ENCODE measurements around the gene S100A12.

GRCh38 chr1:153395136-153395685 is 19.8 kb upstream of the S100A12 start:
- TF ChIP-seq, protein P1, sequence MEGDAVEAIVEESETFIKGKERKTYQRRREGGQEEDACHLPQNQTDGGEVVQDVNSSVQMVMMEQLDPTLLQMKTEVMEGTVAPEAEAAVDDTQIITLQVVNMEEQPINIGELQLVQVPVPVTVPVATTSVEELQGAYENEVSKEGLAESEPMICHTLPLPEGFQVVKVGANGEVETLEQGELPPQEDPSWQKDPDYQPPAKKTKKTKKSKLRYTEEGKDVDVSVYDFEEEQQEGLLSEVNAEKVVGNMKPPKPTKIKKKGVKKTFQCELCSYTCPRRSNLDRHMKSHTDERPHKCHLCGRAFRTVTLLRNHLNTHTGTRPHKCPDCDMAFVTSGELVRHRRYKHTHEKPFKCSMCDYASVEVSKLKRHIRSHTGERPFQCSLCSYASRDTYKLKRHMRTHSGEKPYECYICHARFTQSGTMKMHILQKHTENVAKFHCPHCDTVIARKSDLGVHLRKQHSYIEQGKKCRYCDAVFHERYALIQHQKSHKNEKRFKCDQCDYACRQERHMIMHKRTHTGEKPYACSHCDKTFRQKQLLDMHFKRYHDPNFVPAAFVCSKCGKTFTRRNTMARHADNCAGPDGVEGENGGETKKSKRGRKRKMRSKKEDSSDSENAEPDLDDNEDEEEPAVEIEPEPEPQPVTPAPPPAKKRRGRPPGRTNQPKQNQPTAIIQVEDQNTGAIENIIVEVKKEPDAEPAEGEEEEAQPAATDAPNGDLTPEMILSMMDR (IDR thresholded peaks at IDR 0.05), result no peak
- TF ChIP-seq POLR2A (IDR thresholded peaks at IDR 0.05), result no peak
